K562 (cell line): ENCODE results near the gene KCNJ12. TPM values are rescaled to one million over a fixed set of nuclear protein-coding genes. Genes with fewer than 3 reads are reported as not detected.
"Not testable (repeated sequence)": the region's sequence is repeated elsewhere in the genome, so short reads cannot be mapped to it uniquely, and the experiment has no call there.

ENCODE experiments used
- ATAC-seq: fragments of 200-7000 bp; cut with Tn5 transposase; 3 replicates; pipeline ENCODE4 v1.9.1; 2020; ENCODE audit warnings: moderate library complexity
- BruUV-seq: library from RNA; stranded (reverse); fragments of 400-500 nt; replicated peaks from 2 replicates; lab custom pipeline; 2021; lab: Mats Ljungman, UMichigan
- CTCF ChIA-PET: fragments of 300-600 bp; formaldehyde crosslinking; extraction: SDS; loops from one replicate; lab custom pipeline; 2021; ENCODE audit warnings: low intra/inter-chr PET ratio; lab: Yijun Ruan, JAX
- POLR2A ChIA-PET: fragments of 300-600, 350-650 bp; sonication (Branson Sonifier 250); formaldehyde crosslinking; extraction: SDS; loops from one replicate; lab custom pipeline; 2021; ENCODE audit warnings: antibody characterized with exemption, inconsistent platforms; lab: Yijun Ruan, JAX
- DNase-seq, 4 experiments: peaks; one replicate each; pipeline versions ENCODE4 v3.0.0 to v3.0.0-alpha.2; 2011 to 2018; ENCODE audit warnings: low spot score in 3 of 4, mixed read lengths in 3 of 4; ENCODE audit errors: extremely low read depth in 1 of 4
- FAIRE-seq: peaks from 2 replicates; lab custom pipeline; 2011; peaks lifted over from hg19 to GRCh38; lab: Jason Lieb, UNC
- H2AFZ ChIP-seq: 2 replicates; pipeline ENCODE4 v1.6.0; 2011; ENCODE audit warnings: low read depth, low read length, control low read depth, inconsistent platforms
- H3K27ac ChIP-seq: fragments of 200-600 bp; 3 replicates; pipeline ENCODE4 v1.8.0; 2011; ENCODE audit warnings: low read depth, mild to moderate bottlenecking, control low read depth, inconsistent platforms, low read length, moderate library complexity, mixed read lengths; ENCODE audit errors: extremely low read depth
- H3K27me3 ChIP-seq, 2 experiments: fragments of 300-600 bp in 1 of 2; 2 replicates in 1 of 2; 3 replicates in 1 of 2; pipeline versions ENCODE4 v1.6.0 to v1.8.0; 2011; ENCODE audit warnings: inconsistent platforms in 2 of 2, low read length in 2 of 2, mild to moderate bottlenecking in 1 of 2, mixed read lengths in 1 of 2, moderate library complexity in 1 of 2; ENCODE audit not compliant: control insufficient read depth in 2 of 2, insufficient read depth in 2 of 2
- H3K36me3 ChIP-seq: fragments of 300-600 bp; 3 replicates; pipeline ENCODE4 v1.8.0; 2011; ENCODE audit warnings: mild to moderate bottlenecking, low read length, inconsistent platforms; ENCODE audit not compliant: control insufficient read depth, insufficient read depth
- H3K4me1 ChIP-seq, 2 experiments: fragments of 200-600 bp in 1 of 2; replicated peaks in 1 of 2; 2 replicates in 1 of 2; 3 replicates in 1 of 2; pipeline versions ENCODE4 v1.5.1 to v1.8.0; 2011; ENCODE audit warnings: inconsistent platforms in 2 of 2, low read length in 2 of 2, mild to moderate bottlenecking in 1 of 2, mixed read lengths in 1 of 2, moderate library complexity in 1 of 2; ENCODE audit not compliant: control insufficient read depth in 2 of 2, insufficient read depth in 2 of 2
- H3K4me2 ChIP-seq: 2 replicates; pipeline ENCODE4 v1.6.1; 2011; ENCODE audit warnings: low read length, control low read depth, inconsistent platforms, mixed read lengths; ENCODE audit not compliant: insufficient read depth
- H3K4me3 ChIP-seq: fragments of 200-600 bp; sonication (generic), shearing (Covaris generic); 2 replicates; pipeline ENCODE4 v1.5.1; 2016; ENCODE audit warnings: control low read depth, inconsistent platforms
- H3K79me2 ChIP-seq: fragments of 200-600 bp; 3 replicates; pipeline ENCODE4 v1.8.0; 2011; ENCODE audit warnings: low read length, inconsistent platforms; ENCODE audit not compliant: control insufficient read depth, insufficient read depth
- H3K9ac ChIP-seq, 2 experiments: 2 replicates each; pipeline versions ENCODE4 v1.6.0 to v1.6.1; 2011; ENCODE audit warnings: low read depth in 2 of 2, low read length in 2 of 2, control low read depth in 1 of 2, inconsistent platforms in 1 of 2, mild to moderate bottlenecking in 1 of 2, mixed read lengths in 1 of 2; ENCODE audit not compliant: insufficient read depth in 1 of 2
- H3K9me1 ChIP-seq: one replicate; pipeline ENCODE4 v1.6.0; 2011; ENCODE audit warnings: inconsistent platforms, mild to moderate bottlenecking, low read length, moderate library complexity; ENCODE audit not compliant: control insufficient read depth, insufficient read depth
- H3K9me3 ChIP-seq: replicated peaks from 2 replicates; pipeline ENCODE4 v1.5.1; 2011; ENCODE audit warnings: low read depth, low read length, inconsistent platforms; ENCODE audit not compliant: control insufficient read depth, insufficient read depth
- H4K20me1 ChIP-seq: replicated peaks from 2 replicates; pipeline ENCODE4 v1.6.1; 2011; ENCODE audit warnings: low read length, inconsistent platforms, mixed read lengths; ENCODE audit not compliant: control insufficient read depth, insufficient read depth
- WGBS: fragments of 100-300 bp; shearing (Covaris generic); methylation state at CpG from one replicate; pipeline ENCODE4 v1.1.6; 2016; ENCODE audit warnings: low coverage, mixed read lengths; ENCODE audit not compliant: insufficient coverage; ENCODE audit errors: missing lambda C conversion rate; 5-methylcytosine and 5-hydroxymethylcytosine counted together
- in situ Hi-C: fragments of 300-500 bp; cut with MboI; formaldehyde crosslinking; loops from 4 replicates; pipeline ENCODE4 v1.15.0; 2018; ENCODE audit warnings: inconsistent platforms, mixed read lengths
- intact Hi-C: fragments of 100-400 bp; cut with micrococcal nuclease; formaldehyde crosslinking; loops from 2 replicates; pipeline ENCODE4 v1.14.2; 2022
- polyA plus RNA-seq, 8 experiments: library from polyadenylated mRNA; depleted of rRNA in 4 of 8; stranded (reverse) in 5 of 8; unstranded in 3 of 8; fragments of >200 nt; fragmentation: Nextera tagmentation in 2 of 8; fragmentation: Illumina TruSeq in 1 of 8; extraction: Ambion mirVana in 2 of 8; extraction: Trizol in 1 of 8; gene quantifications; 2 replicates each; pipeline versions ENCODE4 v1.2.1 to v1.2.3, GENCODE V29; 2011 to 2014; ENCODE audit warnings: inconsistent platforms in 1 of 8, missing spikeins in 1 of 8
- total RNA-seq, 7 experiments: library from RNA; depleted of rRNA in 6 of 7; stranded (reverse); fragments of >200 nt in 6 of 7; fragmentation: Illumina TruSeq in 2 of 7; extraction: Trizol in 2 of 7; gene quantifications; 2 replicates each; pipeline versions ENCODE4 v1.2.1 to v1.2.3, GENCODE V29; 2011 to 2021; ENCODE audit warnings: low replicate concordance in 1 of 7

KCNJ12 gene
- total and polyA plus RNA-seq, 9 of the 15 experiments (the other 6 are each of a cell fraction or from before 2014, with no cell fraction given): 0.02 TPM; not detected in 8

DNA sequence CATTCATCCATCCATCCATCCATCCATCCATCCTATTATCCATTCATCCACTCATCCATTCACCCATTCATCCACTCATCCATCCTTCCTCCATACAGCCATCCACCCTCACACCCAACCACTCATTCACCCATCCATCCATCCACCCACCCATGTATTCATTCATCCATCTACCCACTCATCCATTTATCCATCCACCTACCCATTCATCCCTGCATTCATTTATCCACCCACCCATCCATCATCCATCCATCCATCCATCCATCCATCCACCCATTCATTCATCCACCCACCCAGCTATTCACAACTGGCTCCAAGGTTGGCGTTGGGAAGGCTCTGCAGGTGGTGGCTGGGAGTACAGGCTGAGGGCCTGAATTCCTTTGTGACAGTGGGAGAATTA lies 31.6 kb downstream of the KCNJ12 start:
- intact Hi-C loops, H2AFZ ChIP-seq, POLR2A ChIA-PET, H3K4me3 ChIP-seq, H3K36me3 ChIP-seq, ATAC-seq, H3K4me2 ChIP-seq, H3K9ac ChIP-seq, H3K27ac ChIP-seq, H3K27me3 ChIP-seq, BruUV-seq, H3K9me1 ChIP-seq, CTCF ChIA-PET, H3K4me1 ChIP-seq, H3K9me3 ChIP-seq, DNase-seq, H4K20me1 ChIP-seq, H3K79me2 ChIP-seq, FAIRE-seq: not testable (repeated sequence)
- WGBS: 0% methylated on average over 1 of the region's 1 CpG
- in situ Hi-C loops: loop anchor here (25.0 kb wide), 1 partner anchor 680 kb away; no protein-coding TSS in a partner anchor

DNA sequence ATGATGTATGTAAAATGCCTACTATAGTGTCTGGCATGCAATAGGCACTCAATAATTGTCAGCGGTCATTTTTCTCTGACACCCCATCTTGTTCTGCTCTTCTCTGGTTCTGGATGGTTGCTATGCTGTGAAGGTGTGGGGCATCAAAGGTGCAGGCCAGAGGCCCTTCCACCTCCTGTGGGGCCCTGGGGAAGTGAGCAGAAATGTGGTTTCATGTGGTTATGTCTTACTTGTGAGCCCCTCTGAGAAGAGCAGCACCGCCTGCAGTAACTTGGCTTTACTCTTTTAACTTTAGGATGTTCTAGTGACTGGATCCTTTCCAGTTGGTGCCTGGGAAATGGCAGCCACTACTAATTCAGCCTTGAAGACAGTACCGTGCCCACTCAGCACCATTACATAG lies 32.1 kb downstream of the KCNJ12 start:
- in situ Hi-C loops: loop anchor here (25.0 kb wide), 1 partner anchor 679 kb away; no protein-coding TSS in a partner anchor
- H3K36me3 ChIP-seq, H4K20me1 ChIP-seq, intact Hi-C loops, H3K4me1 ChIP-seq, H2AFZ ChIP-seq, H3K9me1 ChIP-seq, CTCF ChIA-PET, DNase-seq, H3K9ac ChIP-seq, H3K4me3 ChIP-seq, POLR2A ChIA-PET, H3K4me2 ChIP-seq, FAIRE-seq, H3K9me3 ChIP-seq, H3K79me2 ChIP-seq, BruUV-seq, ATAC-seq, H3K27ac ChIP-seq, H3K27me3 ChIP-seq: not testable (repeated sequence)
- 0% methylated on average over 2 of the region's 3 CpGs for WGBS

DNA sequence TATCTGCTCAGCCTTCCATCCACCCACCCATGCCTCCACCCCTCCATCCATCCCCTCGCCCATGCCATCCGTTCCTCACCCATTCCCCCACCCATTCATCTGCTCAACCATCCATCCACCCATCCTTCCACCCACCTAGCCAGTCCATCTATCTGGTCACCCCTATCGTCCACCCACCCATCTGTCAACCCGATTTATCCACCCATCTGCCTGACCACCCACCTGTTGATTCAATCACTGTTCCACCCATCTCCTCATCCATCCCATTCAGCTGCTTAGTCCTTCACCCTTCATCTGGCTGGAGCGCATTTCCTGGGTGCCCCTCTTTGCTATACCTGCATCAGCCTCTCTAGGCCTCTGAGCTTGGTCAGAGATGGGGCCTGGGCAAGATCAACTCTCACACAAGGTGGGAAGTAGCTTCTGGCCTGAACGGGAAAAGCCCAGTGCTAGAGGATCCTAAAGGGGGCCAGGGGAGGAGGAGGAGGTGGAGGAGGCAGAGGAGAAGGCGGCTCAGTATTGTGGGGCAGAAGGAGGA lies 32.7 kb downstream of the KCNJ12 start:
- FAIRE-seq, H3K4me2 ChIP-seq, POLR2A ChIA-PET, H4K20me1 ChIP-seq, H3K27ac ChIP-seq, H3K9me1 ChIP-seq, H3K36me3 ChIP-seq, intact Hi-C loops, H3K9me3 ChIP-seq, BruUV-seq, H3K9ac ChIP-seq, H3K27me3 ChIP-seq, CTCF ChIA-PET, H3K4me3 ChIP-seq, ATAC-seq, H2AFZ ChIP-seq, DNase-seq, H3K4me1 ChIP-seq, H3K79me2 ChIP-seq: not testable (repeated sequence)
- in situ Hi-C loops: loop anchor here (25.0 kb wide), 1 partner anchor 678 kb away; no protein-coding TSS in a partner anchor
- WGBS: 3% methylated on average over 5 of the region's 7 CpGs

DNA sequence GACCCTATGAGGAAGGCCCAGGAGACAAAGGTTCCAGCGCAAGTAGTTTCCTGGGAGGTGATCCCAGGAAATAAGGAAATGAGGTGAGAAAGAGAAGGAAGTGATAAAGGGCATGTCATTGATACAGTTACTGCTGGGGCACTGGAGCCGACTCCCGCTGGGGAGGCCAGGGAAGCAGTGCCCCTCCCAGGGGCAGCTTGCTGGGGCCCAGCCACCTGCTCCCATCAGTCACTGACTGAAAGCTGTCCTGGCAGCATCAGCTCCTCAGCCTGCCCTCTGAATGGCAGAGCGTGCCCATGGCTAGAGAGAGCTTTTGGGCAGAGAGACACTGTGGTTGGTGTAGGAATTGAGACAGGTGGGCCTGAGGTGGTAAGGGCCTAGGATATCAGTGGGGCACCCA lies 33.2 kb downstream of the KCNJ12 start:
- CTCF ChIA-PET, H3K9me3 ChIP-seq, FAIRE-seq, H3K27me3 ChIP-seq, H3K4me1 ChIP-seq, intact Hi-C loops, DNase-seq, H3K4me2 ChIP-seq, H3K27ac ChIP-seq, H4K20me1 ChIP-seq, H3K9me1 ChIP-seq, H3K36me3 ChIP-seq, H3K79me2 ChIP-seq, POLR2A ChIA-PET, ATAC-seq, H3K9ac ChIP-seq, H3K4me3 ChIP-seq, BruUV-seq, H2AFZ ChIP-seq: not testable (repeated sequence)
- WGBS: 5% methylated on average over 3 of the region's 4 CpGs
- in situ Hi-C loops: loop anchor here (25.0 kb wide), 1 partner anchor 678 kb away; no protein-coding TSS in a partner anchor
